Measurements from ENCODE around the gene ZMYM2.

DNA sequence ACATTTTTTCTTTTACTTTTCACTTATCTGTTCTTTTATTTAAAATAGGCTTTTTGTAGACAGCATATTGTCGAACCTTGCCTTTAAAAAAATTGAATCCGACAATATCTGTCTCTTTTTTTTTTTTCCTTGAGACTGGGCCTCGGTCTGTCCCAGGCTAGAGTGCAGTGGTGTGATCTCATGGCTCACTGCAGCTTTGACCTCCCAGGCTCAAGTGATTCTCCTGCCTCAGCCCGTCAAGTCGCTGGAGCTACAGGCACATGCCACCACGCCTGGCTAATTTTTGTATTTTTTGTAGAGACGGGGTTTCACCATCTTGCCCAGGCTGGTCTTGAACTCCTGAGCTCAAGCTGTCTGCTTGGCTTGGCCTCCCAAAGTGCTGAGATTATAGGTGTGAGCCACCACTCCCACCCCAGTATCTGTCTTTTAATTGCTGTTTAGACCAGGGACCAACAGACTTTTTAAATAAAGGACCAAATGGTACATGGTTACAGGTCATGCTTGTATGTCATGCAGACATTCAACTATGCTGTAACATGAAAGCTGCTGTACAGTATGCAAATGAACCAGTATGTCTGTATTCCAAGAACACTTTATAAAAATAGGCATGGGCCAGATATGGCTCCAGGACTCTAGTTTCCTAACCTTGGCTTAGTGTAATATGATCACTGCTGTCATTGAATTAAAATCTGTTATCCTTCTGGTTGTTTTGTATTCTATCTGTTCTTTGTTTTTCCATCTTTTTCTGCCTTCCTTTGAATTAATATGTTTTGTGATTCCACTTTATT lies 122.0 kb downstream of the ZMYM2 start:
- TF ChIP-seq, protein P1, sequence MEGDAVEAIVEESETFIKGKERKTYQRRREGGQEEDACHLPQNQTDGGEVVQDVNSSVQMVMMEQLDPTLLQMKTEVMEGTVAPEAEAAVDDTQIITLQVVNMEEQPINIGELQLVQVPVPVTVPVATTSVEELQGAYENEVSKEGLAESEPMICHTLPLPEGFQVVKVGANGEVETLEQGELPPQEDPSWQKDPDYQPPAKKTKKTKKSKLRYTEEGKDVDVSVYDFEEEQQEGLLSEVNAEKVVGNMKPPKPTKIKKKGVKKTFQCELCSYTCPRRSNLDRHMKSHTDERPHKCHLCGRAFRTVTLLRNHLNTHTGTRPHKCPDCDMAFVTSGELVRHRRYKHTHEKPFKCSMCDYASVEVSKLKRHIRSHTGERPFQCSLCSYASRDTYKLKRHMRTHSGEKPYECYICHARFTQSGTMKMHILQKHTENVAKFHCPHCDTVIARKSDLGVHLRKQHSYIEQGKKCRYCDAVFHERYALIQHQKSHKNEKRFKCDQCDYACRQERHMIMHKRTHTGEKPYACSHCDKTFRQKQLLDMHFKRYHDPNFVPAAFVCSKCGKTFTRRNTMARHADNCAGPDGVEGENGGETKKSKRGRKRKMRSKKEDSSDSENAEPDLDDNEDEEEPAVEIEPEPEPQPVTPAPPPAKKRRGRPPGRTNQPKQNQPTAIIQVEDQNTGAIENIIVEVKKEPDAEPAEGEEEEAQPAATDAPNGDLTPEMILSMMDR (IDR thresholded peaks at IDR 0.05) = no peak
- no peak for TF ChIP-seq POLR2A (IDR thresholded peaks at IDR 0.05)
- no peak for TF ChIP-seq EP300 (IDR thresholded peaks at IDR 0.05)
